Tibial nerve (tissue), 4 donors: ENCODE measurements around the gene SPPL2B. TPM values are rescaled to one million over a fixed set of nuclear protein-coding genes. Genes with fewer than 3 reads are reported as not detected.

Experiments
- DNase-seq, 2 donors: peaks; one replicate each; pipeline ENCODE4 v3.0.0-alpha.2; 2019; ENCODE audit warnings: low spot score in 2 of 2
- H3K27ac ChIP-seq, 4 donors: fragments of 200-600 bp; sonication (generic) in 3 of 4; one replicate each; pipeline ENCODE4 v1.5.1; 2017 to 2019; ENCODE audit warnings: mild to moderate bottlenecking in 1 of 4
- H3K27me3 ChIP-seq, 2 donors: fragments of 200-600 bp; sonication (generic) in 1 of 2; one replicate each; pipeline versions ENCODE4 v1.5.1 to v1.6.0; 2017 to 2019
- H3K36me3 ChIP-seq, 3 donors: fragments of 200-600 bp; sonication (generic); one replicate each; pipeline ENCODE4 v1.5.1; 2018 to 2019
- H3K4me1 ChIP-seq, 4 donors: fragments of 200-600 bp; sonication (generic) in 3 of 4; one replicate each; pipeline ENCODE4 v1.5.1; 2017 to 2019
- H3K4me3 ChIP-seq, 4 donors: fragments of 200-600 bp; sonication (generic) in 3 of 4; one replicate each; pipeline ENCODE4 v1.5.1; 2017 to 2019; ENCODE audit warnings: mild to moderate bottlenecking in 1 of 4, moderate library complexity in 1 of 4
- H3K9me3 ChIP-seq, 4 donors: fragments of 200-600 bp; sonication (generic) in 3 of 4; one replicate each; pipeline ENCODE4 v1.5.1; 2017 to 2019
- EP300 ChIP-seq, 2 donors: sonication (generic); formaldehyde crosslinking; IDR thresholded peaks; one replicate each; pipeline ENCODE4 v1.6.1; 2017; ENCODE audit warnings: antibody characterized with exemption in 2 of 2, mild to moderate bottlenecking in 1 of 2
- POLR2A ChIP-seq, 2 donors: fragments of 450-650 bp; IDR thresholded peaks; one replicate each; pipeline ENCODE4 v1.6.1; 2017; ENCODE audit warnings: antibody characterized with exemption in 2 of 2, mild to moderate bottlenecking in 2 of 2, moderate library complexity in 2 of 2
- WGBS, 2 donors: methylation state at CpG; one replicate each; pipeline ENCODE4 v1.1.5; 2018; 5-methylcytosine and 5-hydroxymethylcytosine counted together
- total RNA-seq, 4 donors: library from RNA; depleted of rRNA; stranded (reverse); fragments of >200 nt; gene quantifications; one replicate each; pipeline ENCODE4 v1.1.0, GENCODE V29; 2016
- TF ChIP-seq, protein P1 (sequence below), 5 experiments: fragments of 200-600 bp in 3 of 5; fragments of 450-650 bp in 2 of 5; sonication (generic) in 3 of 5; IDR thresholded peaks; one replicate each; pipeline ENCODE4 v1.5.1; 2016 to 2019; ENCODE audit warnings: antibody characterized with exemption in 5 of 5, mild to moderate bottlenecking in 3 of 5, moderate library complexity in 2 of 5

Gene SPPL2B
- total RNA-seq, 4 donors from 2014 or later, result 51.1 to 97.2 (median 77.7) TPM

DNA sequence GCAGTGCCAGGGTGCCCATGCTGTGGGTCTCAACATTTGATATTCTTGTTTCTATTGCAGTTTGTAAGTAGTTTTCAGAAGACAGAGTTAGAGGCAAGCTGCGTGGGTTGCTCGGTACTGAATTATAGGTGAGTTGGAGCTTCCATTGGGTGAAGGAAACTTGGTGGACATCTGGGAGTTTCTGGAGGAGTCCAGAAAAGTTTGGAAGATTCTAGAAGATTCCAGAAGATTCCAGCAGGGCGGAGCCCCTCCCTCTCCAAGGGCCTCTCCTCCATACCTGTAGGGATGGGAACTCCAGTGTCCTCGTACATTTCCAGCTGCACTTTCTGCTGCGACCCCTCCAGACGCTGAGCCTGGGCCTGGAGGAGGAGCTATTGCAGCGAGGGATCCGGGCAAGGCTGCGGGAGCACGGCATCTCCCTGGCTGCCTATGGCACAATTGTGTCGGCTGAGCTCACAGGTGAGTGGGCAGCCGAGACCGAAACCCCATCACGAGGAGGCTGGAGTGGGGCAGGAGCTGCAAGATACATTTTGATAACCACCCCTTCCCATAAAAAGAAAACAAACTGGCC is 70.3 kb downstream of the SPPL2B start:
- Histone ChIP-seq H3K4me3 (no peak overlapping the region), H3K27ac (no peak overlapping the region), H3K4me1 (no peaks in the 10 kb centered on the region), H3K9me3 (peaks cover 0 to under 1% (median 0%) of the 10 kb centered on the region in 4 donors), H3K27me3 (peaks cover 0 to 19% of the 10 kb centered on the region in 2 donors), H3K36me3 (no peaks in the 10 kb centered on the region)
- 75 to 79% methylated on average over 14 of the region's 14 CpGs for WGBS, 2 donors
- DNase-seq, result no peak
- TF ChIP-seq, protein P1, sequence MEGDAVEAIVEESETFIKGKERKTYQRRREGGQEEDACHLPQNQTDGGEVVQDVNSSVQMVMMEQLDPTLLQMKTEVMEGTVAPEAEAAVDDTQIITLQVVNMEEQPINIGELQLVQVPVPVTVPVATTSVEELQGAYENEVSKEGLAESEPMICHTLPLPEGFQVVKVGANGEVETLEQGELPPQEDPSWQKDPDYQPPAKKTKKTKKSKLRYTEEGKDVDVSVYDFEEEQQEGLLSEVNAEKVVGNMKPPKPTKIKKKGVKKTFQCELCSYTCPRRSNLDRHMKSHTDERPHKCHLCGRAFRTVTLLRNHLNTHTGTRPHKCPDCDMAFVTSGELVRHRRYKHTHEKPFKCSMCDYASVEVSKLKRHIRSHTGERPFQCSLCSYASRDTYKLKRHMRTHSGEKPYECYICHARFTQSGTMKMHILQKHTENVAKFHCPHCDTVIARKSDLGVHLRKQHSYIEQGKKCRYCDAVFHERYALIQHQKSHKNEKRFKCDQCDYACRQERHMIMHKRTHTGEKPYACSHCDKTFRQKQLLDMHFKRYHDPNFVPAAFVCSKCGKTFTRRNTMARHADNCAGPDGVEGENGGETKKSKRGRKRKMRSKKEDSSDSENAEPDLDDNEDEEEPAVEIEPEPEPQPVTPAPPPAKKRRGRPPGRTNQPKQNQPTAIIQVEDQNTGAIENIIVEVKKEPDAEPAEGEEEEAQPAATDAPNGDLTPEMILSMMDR (IDR thresholded peaks at IDR 0.05), result no peak
- TF ChIP-seq POLR2A (IDR thresholded peaks at IDR 0.05) (no peak), EP300 (IDR thresholded peaks at IDR 0.05) (no peak)

DNA sequence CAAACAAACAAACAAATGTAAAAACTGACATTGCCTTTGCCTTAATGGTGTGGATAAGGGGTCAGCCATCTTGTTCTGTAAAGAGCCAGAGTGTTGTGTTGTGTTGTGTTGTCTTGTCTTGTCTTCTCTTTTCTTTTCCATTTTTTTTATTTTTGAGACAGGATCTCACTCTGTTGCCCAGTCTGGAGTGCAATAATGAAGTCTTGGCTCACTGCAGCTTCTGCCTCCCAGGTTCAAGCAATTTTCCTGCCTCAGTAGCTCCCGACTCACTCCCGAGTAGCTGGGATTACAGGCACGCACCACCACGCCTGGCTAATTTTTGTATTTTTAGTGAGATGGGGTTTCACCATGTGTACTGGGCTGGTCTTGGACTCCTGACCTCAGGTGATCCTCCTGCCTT is 71.1 kb downstream of the SPPL2B start:
- no peak for DNase-seq
- no peak overlapping the region for H3K27ac ChIP-seq
- H3K27me3 ChIP-seq, result peaks cover 0 to 19% of the 10 kb centered on the region in 2 donors
- H3K9me3 ChIP-seq, result peaks cover 0 to 8% (median 0%) of the 10 kb centered on the region in 4 donors
- no peak overlapping the region for H3K4me3 ChIP-seq
- WGBS, 2 donors, result 96 to 98% methylated on average over 4 of the region's 4 CpGs
- no peaks in the 10 kb centered on the region for H3K4me1 ChIP-seq
- H3K36me3 ChIP-seq, result no peaks in the 10 kb centered on the region
- TF ChIP-seq POLR2A (IDR thresholded peaks at IDR 0.05) (no peak), EP300 (IDR thresholded peaks at IDR 0.05) (no peak)
- TF ChIP-seq, protein P1 (IDR thresholded peaks at IDR 0.05), result no peak

Other genes starting within 250 kb of the SPPL2B start
- 10 to 100 TPM; 31.7 to 70.8 (median 35.2) TPM for gene MOB3A, start 232.4 kb upstream of the SPPL2B start, total RNA-seq
- gene IZUMO4, start 231.8 kb upstream of the SPPL2B start, total RNA-seq, result 10 to 100 TPM; 28.6 to 46.3 (median 33.2) TPM
- 100 to 1,000 TPM in 1 of 4 donors, 10 to 100 TPM in 3; 75.2 to 127 (median 83.3) TPM for gene AP3D1, start 177.1 kb upstream of the SPPL2B start, total RNA-seq
- gene DOT1L, start 164.8 kb upstream of the SPPL2B start, total RNA-seq, result 10 to 100 TPM; 13.8 to 59.4 (median 18.1) TPM
- gene PLEKHJ1, start 92.4 kb upstream of the SPPL2B start, total RNA-seq, result 10 to 100 TPM; 37.3 to 67.5 (median 51.2) TPM
- gene SF3A2, start 91.9 kb upstream of the SPPL2B start, total RNA-seq, result 10 to 100 TPM; 21.4 to 84.0 (median 51.8) TPM
- 1 to 10 TPM in 2 of 4 donors, under 1 TPM in 1, not detected in 1; 0.59 to 5.4 (median 2.1) TPM for gene AMH, start 79.4 kb upstream of the SPPL2B start, total RNA-seq
- gene JSRP1, start 72.3 kb upstream of the SPPL2B start, total RNA-seq, result not detected
- gene PEAK3, start 46.5 kb upstream of the SPPL2B start, total RNA-seq, result 1 to 10 TPM in 2 of 4 donors, under 1 TPM in 2; 0.42 to 4.2 (median 2.2) TPM
- under 1 TPM in 1 of 4 donors, not detected in 3; 0.39 TPM for gene LINGO3, start 20.5 kb upstream of the SPPL2B start, total RNA-seq
- 100 to 1,000 TPM in 2 of 4 donors, 10 to 100 TPM in 2; 54.1 to 167 (median 87.7) TPM for gene LSM7, start 98 bp upstream of the SPPL2B start, total RNA-seq
- gene TMPRSS9, start 31.6 kb downstream of the SPPL2B start, total RNA-seq, result not detected
- 10 to 100 TPM; 28.8 to 48.9 (median 32.3) TPM for gene TIMM13, start 98.9 kb downstream of the SPPL2B start, total RNA-seq
- gene LMNB2, start 128.3 kb downstream of the SPPL2B start, total RNA-seq, result 10 to 100 TPM; 15.3 to 53.1 (median 25.9) TPM
- 100 to 1,000 TPM; 230 to 440 (median 337) TPM for gene GADD45B, start 147.4 kb downstream of the SPPL2B start, total RNA-seq